Trophoblast cell (in vitro differentiated cells and primary cell): ENCODE results near the gene DTD1.

Experiments
- DNase-seq, 2 donors: peaks; one replicate each; pipeline ENCODE4 v3.0.0-alpha.2; 2016
- H2AFZ ChIP-seq: 2 replicates; pipeline ENCODE4 v1.6.1; 2013; ENCODE audit warnings: low read length, moderate library complexity, mild to moderate bottlenecking; ENCODE audit not compliant: insufficient read depth, poor library complexity
- H2AK5ac ChIP-seq: 2 replicates; pipeline ENCODE4 v1.6.1; 2013; ENCODE audit warnings: mild to moderate bottlenecking, low read length
- H2BK120ac ChIP-seq: 2 replicates; pipeline ENCODE4 v1.6.1; 2013; ENCODE audit warnings: low read length, mild to moderate bottlenecking, moderate library complexity; ENCODE audit not compliant: insufficient read depth, poor library complexity
- H2BK12ac ChIP-seq: 2 replicates; pipeline ENCODE4 v1.6.1; 2013; ENCODE audit warnings: mild to moderate bottlenecking, low read length, moderate library complexity
- H2BK5ac ChIP-seq: 2 replicates; pipeline ENCODE4 v1.6.1; 2013; ENCODE audit warnings: low read length, low read depth, moderate library complexity, mild to moderate bottlenecking; ENCODE audit not compliant: poor library complexity
- H3K14ac ChIP-seq: 2 replicates; pipeline ENCODE4 v1.6.1; 2013; ENCODE audit warnings: mild to moderate bottlenecking, low read length
- H3K18ac ChIP-seq: 2 replicates; pipeline ENCODE4 v1.6.1; 2013; ENCODE audit warnings: mild to moderate bottlenecking, low read length
- H3K23ac ChIP-seq: 2 replicates; pipeline ENCODE4 v1.6.1; 2013; ENCODE audit warnings: low read length
- H3K27ac ChIP-seq: 2 replicates; pipeline ENCODE4 v1.5.1; 2013; ENCODE audit warnings: low read depth, mild to moderate bottlenecking, inconsistent platforms, low read length, moderate library complexity
- H3K27me3 ChIP-seq: 2 replicates; pipeline ENCODE4 v1.6.1; 2013; ENCODE audit warnings: inconsistent platforms, mild to moderate bottlenecking, low read length, moderate library complexity; ENCODE audit not compliant: insufficient read depth
- H3K36me3 ChIP-seq, 2 experiments: 1 replicate in 1 of 2; 2 replicates in 1 of 2; pipeline ENCODE4 v1.6.1; 2013; ENCODE audit warnings: low read length in 2 of 2, mild to moderate bottlenecking in 2 of 2, moderate library complexity in 1 of 2; ENCODE audit not compliant: insufficient read depth in 2 of 2, control insufficient read depth in 1 of 2
- H3K4ac ChIP-seq: 2 replicates; pipeline ENCODE4 v1.6.1; 2013; ENCODE audit warnings: low read depth, mild to moderate bottlenecking, low read length, moderate library complexity
- H3K4me1 ChIP-seq, 2 experiments: 1 replicate in 1 of 2; 2 replicates in 1 of 2; pipeline ENCODE4 v1.6.1; 2013; ENCODE audit warnings: low read length in 2 of 2, mild to moderate bottlenecking in 2 of 2, moderate library complexity in 1 of 2; ENCODE audit not compliant: insufficient read depth in 2 of 2, control insufficient read depth in 1 of 2
- H3K4me2 ChIP-seq: 2 replicates; pipeline ENCODE4 v1.6.1; 2013; ENCODE audit warnings: inconsistent platforms, mild to moderate bottlenecking, low read length, moderate library complexity
- H3K4me3 ChIP-seq: 2 replicates; pipeline ENCODE4 v1.5.1; 2013; ENCODE audit warnings: mild to moderate bottlenecking, low read depth, low read length, inconsistent platforms
- H3K79me1 ChIP-seq: one replicate; pipeline ENCODE4 v1.6.1; 2013; ENCODE audit warnings: low read length
- H3K79me2 ChIP-seq: 2 replicates; pipeline ENCODE4 v1.6.1; 2013; ENCODE audit warnings: low read length, mild to moderate bottlenecking; ENCODE audit not compliant: control insufficient read depth, insufficient read depth, poor library complexity
- H3K9ac ChIP-seq: 2 replicates; pipeline ENCODE4 v1.6.1; 2013; ENCODE audit warnings: mild to moderate bottlenecking, low read length
- H3K9me3 ChIP-seq: 2 replicates; pipeline ENCODE4 v1.6.1; 2013; ENCODE audit warnings: low read depth, mild to moderate bottlenecking, control low read depth, inconsistent platforms, low read length; ENCODE audit not compliant: insufficient read depth
- H4K12ac ChIP-seq: 2 replicates; pipeline ENCODE4 v1.6.1; 2013; ENCODE audit warnings: low read depth, mild to moderate bottlenecking, low read length, moderate library complexity
- H4K8ac ChIP-seq: 2 replicates; pipeline ENCODE4 v1.6.1; 2013; ENCODE audit warnings: low read depth, mild to moderate bottlenecking, low read length, moderate library complexity
- H4K91ac ChIP-seq: one replicate; pipeline ENCODE4 v1.6.1; 2013; ENCODE audit warnings: low read depth, mild to moderate bottlenecking, low read length, moderate library complexity
- WGBS: extraction: QIAGEN DNeasy Blood & Tissue Kit; methylation state at CpG from one replicate; pipeline ENCODE4 v1.1.7; 2013; ENCODE audit warnings: missing lambda C conversion rate; ENCODE audit not compliant: insufficient read length, insufficient coverage; ENCODE audit errors: extremely low coverage; 5-methylcytosine and 5-hydroxymethylcytosine counted together

Gene DTD1

GRCh38 chr20:18738888-18739287 lies 151.0 kb downstream of the DTD1 start:
- H4K12ac ChIP-seq, result no peak overlapping the region
- no peak overlapping the region for H3K18ac ChIP-seq
- H3K79me2 ChIP-seq, result no peaks in the 10 kb centered on the region
- H3K14ac ChIP-seq, result no peak overlapping the region
- DNase-seq, result no peak
- H3K4me2 ChIP-seq, result no peak overlapping the region
- H2BK12ac ChIP-seq, result no peak overlapping the region
- no peak overlapping the region for H3K23ac ChIP-seq
- WGBS, result no CpG with 5 or more reads among the region's 2 CpGs
- H3K27ac ChIP-seq, result no peak overlapping the region
- H3K36me3 ChIP-seq, result no peaks in the 10 kb centered on the region
- no peaks in the 10 kb centered on the region for H3K27me3 ChIP-seq
- no peak overlapping the region for H4K8ac ChIP-seq
- H3K4ac ChIP-seq, result no peak overlapping the region
- no peak overlapping the region for H3K9ac ChIP-seq
- no peak overlapping the region for H2AFZ ChIP-seq
- peaks cover 2% of the 10 kb centered on the region for H3K9me3 ChIP-seq
- H2BK120ac ChIP-seq, result no peak overlapping the region
- no peak overlapping the region for H4K91ac ChIP-seq
- no peaks in the 10 kb centered on the region for H3K79me1 ChIP-seq
- no peak overlapping the region for H2BK5ac ChIP-seq
- no peaks in the 10 kb centered on the region for H3K4me1 ChIP-seq
- H3K4me3 ChIP-seq, result no peak overlapping the region
- H2AK5ac ChIP-seq, result no peak overlapping the region

DNA sequence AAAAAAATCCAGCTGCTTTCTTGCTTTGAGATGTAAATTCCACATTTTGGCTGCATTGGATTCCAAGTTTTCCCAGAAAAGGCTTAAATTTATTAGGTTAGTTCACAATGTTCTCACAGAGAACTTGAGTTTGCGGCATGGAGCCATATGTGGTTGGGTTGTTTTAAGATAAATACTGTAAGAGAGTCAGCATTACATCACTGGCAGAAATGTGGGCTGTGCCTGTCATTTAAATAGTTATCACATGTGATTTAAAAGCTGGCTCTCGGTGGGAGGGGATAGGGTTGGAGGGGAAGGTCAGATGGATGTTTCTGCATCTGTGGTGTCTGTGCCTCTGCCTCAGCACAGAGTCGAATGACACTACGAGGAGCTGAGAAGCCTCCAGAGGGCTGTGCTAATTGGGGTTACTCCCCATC lies 151.9 kb downstream of the DTD1 start:
- peaks cover 2% of the 10 kb centered on the region for H3K9me3 ChIP-seq
- H3K27ac ChIP-seq, result no peak overlapping the region
- H3K4ac ChIP-seq, result no peak overlapping the region
- H3K4me1 ChIP-seq, result no peaks in the 10 kb centered on the region
- no peak overlapping the region for H2AK5ac ChIP-seq
- H3K9ac ChIP-seq, result no peak overlapping the region
- H3K79me2 ChIP-seq, result no peaks in the 10 kb centered on the region
- no peak for DNase-seq
- WGBS, result no CpG with 5 or more reads among the region's 4 CpGs
- H2BK5ac ChIP-seq, result no peak overlapping the region
- no peaks in the 10 kb centered on the region for H3K27me3 ChIP-seq
- no peak overlapping the region for H3K4me2 ChIP-seq
- no peak overlapping the region for H4K8ac ChIP-seq
- no peaks in the 10 kb centered on the region for H3K36me3 ChIP-seq
- no peak overlapping the region for H3K23ac ChIP-seq
- H3K18ac ChIP-seq, result no peak overlapping the region
- no peaks in the 10 kb centered on the region for H3K79me1 ChIP-seq
- no peak overlapping the region for H4K12ac ChIP-seq
- no peak overlapping the region for H2AFZ ChIP-seq
- H4K91ac ChIP-seq, result no peak overlapping the region
- H2BK120ac ChIP-seq, result no peak overlapping the region
- no peak overlapping the region for H3K14ac ChIP-seq
- H3K4me3 ChIP-seq, result no peak overlapping the region
- no peak overlapping the region for H2BK12ac ChIP-seq

- WGBS, result no CpG with 5 or more reads among the region's 3 CpGs
- Histone ChIP-seq H3K4me1 (no peaks in the 10 kb centered on the region), H3K79me2 (no peaks in the 10 kb centered on the region), H3K18ac (no peak overlapping the region), H3K36me3 (no peaks in the 10 kb centered on the region), H3K4ac (no peak overlapping the region), H3K9ac (no peak overlapping the region), H2BK12ac (no peak overlapping the region), H3K4me3 (no peak overlapping the region), H3K9me3 (peaks cover 2% of the 10 kb centered on the region), H3K14ac (no peak overlapping the region), H3K27me3 (no peaks in the 10 kb centered on the region), H2AFZ (no peak overlapping the region), H4K8ac (no peak overlapping the region), H4K91ac (no peak overlapping the region), H3K4me2 (no peak overlapping the region), H3K79me1 (no peaks in the 10 kb centered on the region), H3K23ac (no peak overlapping the region), H2BK120ac (no peak overlapping the region), H2BK5ac (no peak overlapping the region), H4K12ac (no peak overlapping the region), H3K27ac (no peak overlapping the region), H2AK5ac (no peak overlapping the region)
- DNase-seq, result peak in 1 of 2 donors; percentile 68
These were observed 152.9 kb downstream of the DTD1 start for GRCh38 chr20:18740726-18741125.

- Histone ChIP-seq H2BK12ac (no peak overlapping the region), H3K4ac (no peak overlapping the region), H3K23ac (no peak overlapping the region), H3K79me1 (no peaks in the 10 kb centered on the region), H3K14ac (no peak overlapping the region), H3K18ac (no peak overlapping the region), H2BK120ac (no peak overlapping the region), H3K79me2 (no peaks in the 10 kb centered on the region), H3K4me3 (no peak overlapping the region), H2BK5ac (no peak overlapping the region), H3K27ac (no peak overlapping the region), H3K27me3 (no peaks in the 10 kb centered on the region), H4K12ac (no peak overlapping the region), H3K4me2 (no peak overlapping the region), H3K9ac (no peak overlapping the region), H2AFZ (no peak overlapping the region), H4K8ac (no peak overlapping the region), H3K36me3 (no peaks in the 10 kb centered on the region), H4K91ac (no peak overlapping the region), H3K4me1 (no peaks in the 10 kb centered on the region), H2AK5ac (no peak overlapping the region), H3K9me3 (peaks cover 2% of the 10 kb centered on the region)
- DNase-seq, result no peak
- WGBS, result no CpG with 5 or more reads among the region's 3 CpGs
These were observed 155.0 kb downstream of the DTD1 start for GRCh38 chr20:18742841-18743240.
